HCT116 (cell line): Measurements from ENCODE around the gene RFXANK. TPM values are rescaled to one million over a fixed set of nuclear protein-coding genes. Genes with fewer than 3 reads are reported as not detected.
"Not testable (repeated sequence)": the region's sequence is repeated elsewhere in the genome, so short reads cannot be mapped to it uniquely, and the experiment has no call there.

Experiments used
- ATAC-seq: fragments of 200-7000 bp; cut with Tn5 transposase; 2 replicates; pipeline ENCODE4 v1.9.1; 2020; ENCODE audit warnings: mild to moderate bottlenecking, moderate library complexity
- BruUV-seq: library from RNA; stranded (reverse); fragments of 400-500 nt; replicated peaks from 2 replicates; lab custom pipeline; 2021; lab: Mats Ljungman, UMichigan
- CTCF ChIA-PET: fragments of 300-600 bp; sonication (Branson Sonifier 250); formaldehyde crosslinking; loops from one replicate; lab custom pipeline; 2021; ENCODE audit warnings: antibody characterized with exemption; lab: Charles Lee
- POLR2A ChIA-PET: fragments of 300-600, 350-600 bp; sonication (Branson Sonifier 250); formaldehyde crosslinking; loops from one replicate; lab custom pipeline; 2021; ENCODE audit warnings: antibody characterized with exemption; lab: Charles Lee
- RAD21 ChIA-PET, 2 experiments: fragments of 300-600 bp; sonication (Branson Sonifier 250); formaldehyde crosslinking; loops; one replicate each; lab custom pipeline; 2023; ENCODE audit warnings: low total read pairs in 2 of 2; ENCODE audit not compliant: uncharacterized antibody in 2 of 2, unreplicated experiment in 2 of 2, low non-redundant PET in 1 of 2; lab: Charles Lee
- DNase-seq: peaks from one replicate; pipeline ENCODE4 v3.0.0-alpha.2; 2010; ENCODE audit warnings: low read depth, low spot score
- H2AFZ ChIP-seq: fragments of 200-600 bp; shearing (Covaris generic), sonication (generic); 2 replicates; pipeline ENCODE4 v1.6.1; 2017; ENCODE audit warnings: low read depth, mixed run types, mixed read lengths, antibody characterized with exemption, low read length; ENCODE audit not compliant: poor library complexity, severe bottlenecking
- H3K27ac ChIP-seq: 2 replicates; pipeline ENCODE4 v1.5.1; 2012; ENCODE audit warnings: low read depth, low read length
- H3K27me3 ChIP-seq: fragments of 200-600 bp; sonication (generic); 2 replicates; pipeline ENCODE4 v1.6.1; 2016; ENCODE audit warnings: mixed run types, low read length, mixed read lengths; ENCODE audit not compliant: insufficient read depth
- H3K36me3 ChIP-seq, 2 experiments: fragments of 200-500 bp in 1 of 2; fragments of 200-600 bp in 1 of 2; sonication (Bioruptor generic) in 1 of 2; sonication (generic) in 1 of 2; 2 replicates each; pipeline versions ENCODE4 v1.5.1 to v1.6.1; 2014 to 2016; ENCODE audit warnings: low read length in 2 of 2, inconsistent platforms in 1 of 2, mixed read lengths in 1 of 2, mixed run types in 1 of 2; ENCODE audit not compliant: insufficient read depth in 2 of 2, control insufficient read depth in 1 of 2
- H3K4me1 ChIP-seq, 2 experiments: fragments of 200-600 bp in 1 of 2; sonication (generic) in 1 of 2; 2 replicates each; pipeline versions ENCODE4 v1.5.1 to v1.6.1; 2012 to 2017; ENCODE audit warnings: low read length in 2 of 2, inconsistent platforms in 1 of 2, mild to moderate bottlenecking in 1 of 2, mixed read lengths in 1 of 2, mixed run types in 1 of 2, moderate library complexity in 1 of 2; ENCODE audit not compliant: insufficient read depth in 2 of 2, control insufficient read depth in 1 of 2
- H3K4me2 ChIP-seq: fragments of 200-600 bp; sonication (generic); 2 replicates; pipeline ENCODE4 v1.6.1; 2017; ENCODE audit warnings: mixed run types, low read length, mixed read lengths
- H3K4me3 ChIP-seq, 2 experiments: fragments of 200-600 bp in 1 of 2; sonication (generic) in 1 of 2; replicated peaks in 1 of 2; 2 replicates each; pipeline ENCODE4 v1.5.1; 2011 to 2016; ENCODE audit warnings: low read length in 2 of 2, control low read depth in 1 of 2, low read depth in 1 of 2, mild to moderate bottlenecking in 1 of 2, mixed read lengths in 1 of 2, mixed run types in 1 of 2
- H3K79me2 ChIP-seq: fragments of 200-600 bp; sonication (generic); 2 replicates; pipeline ENCODE4 v1.6.1; 2017; ENCODE audit warnings: mild to moderate bottlenecking, mixed run types, low read length, moderate library complexity, mixed read lengths; ENCODE audit not compliant: insufficient read depth
- H3K9ac ChIP-seq: fragments of 200-600 bp; sonication (generic); 2 replicates; pipeline ENCODE4 v1.6.1; 2016; ENCODE audit warnings: low read length, mixed read lengths
- H3K9me2 ChIP-seq: fragments of 200-600 bp; sonication (generic), shearing (Covaris generic); 2 replicates; pipeline ENCODE4 v1.6.1; 2017; ENCODE audit warnings: mixed run types, mild to moderate bottlenecking, moderate library complexity; ENCODE audit not compliant: insufficient read depth
- H3K9me3 ChIP-seq, 2 experiments: fragments of 200-500 bp in 1 of 2; fragments of 200-600 bp in 1 of 2; sonication (Bioruptor generic) in 1 of 2; sonication (generic) in 1 of 2; 2 replicates each; pipeline ENCODE4 v1.6.1; 2014 to 2017; ENCODE audit warnings: low read length in 2 of 2, mixed read lengths in 2 of 2, inconsistent platforms in 1 of 2, low read depth in 1 of 2, mild to moderate bottlenecking in 1 of 2, mixed run types in 1 of 2, moderate library complexity in 1 of 2; ENCODE audit not compliant: control insufficient read depth in 1 of 2, insufficient read depth in 1 of 2
- H4K20me1 ChIP-seq: fragments of 200-600 bp; sonication (generic), shearing (Covaris generic); 2 replicates; pipeline ENCODE4 v1.6.1; 2017; ENCODE audit warnings: mixed run types, mild to moderate bottlenecking, moderate library complexity; ENCODE audit not compliant: insufficient read depth
- ATF3 ChIP-seq: IDR thresholded peaks from 2 replicates; pipeline ENCODE4 v1.6.1; 2012
- CTCF ChIP-seq, 3 experiments: fragments of 200-600 bp in 1 of 3; sonication (generic) in 1 of 3; IDR thresholded peaks in 2 of 3; conservative IDR thresholded peaks in 1 of 3; 2 replicates each; pipeline ENCODE4 v1.5.1; 2012 to 2017; ENCODE audit warnings: low read depth in 2 of 3, low read length in 2 of 3, antibody characterized with exemption in 1 of 3, borderline replicate concordance in 1 of 3, control low read depth in 1 of 3, mild to moderate bottlenecking in 1 of 3, mixed read lengths in 1 of 3, mixed run types in 1 of 3, moderate library complexity in 1 of 3; ENCODE audit not compliant: insufficient read depth in 1 of 3
- intact Hi-C: fragments of 100-400 bp; cut with micrococcal nuclease; formaldehyde crosslinking; loops from 2 replicates; pipeline ENCODE4 v1.10.0; 2022
- total RNA-seq: library from RNA; stranded (reverse); gene quantifications from one replicate; pipeline ENCODE4 v1.2.1, GENCODE V29; 2021; ENCODE audit not compliant: unreplicated experiment

RFXANK gene
- total RNA-seq, 1 experiment from 2014 or later: 78.9 TPM

- H3K36me3 ChIP-seq, POLR2A ChIA-PET, H3K4me1 ChIP-seq, H3K9me2 ChIP-seq, ATAC-seq, H4K20me1 ChIP-seq, H3K4me3 ChIP-seq, BruUV-seq, H3K27me3 ChIP-seq, H3K4me2 ChIP-seq, H2AFZ ChIP-seq, H3K27ac ChIP-seq, DNase-seq, H3K79me2 ChIP-seq, H3K9ac ChIP-seq, H3K9me3 ChIP-seq, RAD21 ChIA-PET: not testable (repeated sequence)
- intact Hi-C loops: loop anchor here (5.0 kb wide), 1 partner anchor 344 kb away; no protein-coding TSS in a partner anchor
- CTCF ChIA-PET: interaction anchor here (1.2 to 3.3 kb wide), 2 partner anchors 26 to 194 kb away, joined by 3 to 15 read pairs; no protein-coding TSS in a partner anchor
Measured at GRCh38 chr19:19148504-19148903, 43.6 kb upstream of the RFXANK start.

- intact Hi-C loops: loop anchor here (5.0 kb wide), 1 partner anchor 343 kb away; no protein-coding TSS in a partner anchor
- Histone ChIP-seq H3K27ac (no peak overlapping the region), H3K9ac (no peak overlapping the region), H3K4me2 (no peak overlapping the region), H3K27me3 (no peaks in the 10 kb centered on the region), H3K9me2 (no peaks in the 10 kb centered on the region), H3K4me3 (no peak overlapping the region), H3K4me1 (no peaks in the 10 kb centered on the region), H3K79me2 (no peaks in the 10 kb centered on the region), H2AFZ (no peak overlapping the region), H3K9me3 (no peaks in the 10 kb centered on the region), H3K36me3 (no peaks in the 10 kb centered on the region; a peak in 2 of 4 replicates), H4K20me1 (no peaks in the 10 kb centered on the region)
- DNase-seq (no peak), ATAC-seq (no peak)
- POLR2A ChIA-PET: no interaction called here
- CTCF ChIA-PET: interaction anchor here (1.2 kb wide), 1 partner anchor 25 kb away, joined by 3 read pairs; no protein-coding TSS in a partner anchor
- RAD21 ChIA-PET: no interaction called here
- no peak for TF ChIP-seq ATF3
- no peak for TF ChIP-seq CTCF (IDR thresholded peaks at IDR 0.05 in 2 of 3, conservative IDR thresholded peaks at IDR 0.05 in 1 of 3; ENCODE audit: borderline replicate concordance in 1 of 3, insufficient read depth in 1 of 3, low read depth in 2 of 3, low read length in 2 of 3)
- BruUV-seq: no TSS peak
Measured at GRCh38 chr19:19149435-19149834, 42.6 kb upstream of the RFXANK start.
